Stimulated activated CD4-positive, alpha-beta T cell treated with anti-CD3 and anti-CD28 coated beads, TNF-alpha, amount 100 ng/mL, for 4 hours (primary cell): ENCODE measurements around the gene ERCC1.
"Not testable (repeated sequence)": the region's sequence is repeated elsewhere in the genome, so short reads cannot be mapped to it uniquely, and the experiment has no call there.

Source experiments
- DNase-seq, 3 experiments: peaks; one replicate each; pipeline ENCODE4 v3.0.0-alpha.2; 2020; ENCODE audit warnings: low read depth in 3 of 3

The ERCC1 gene

GRCh38 chr19:45455707-45456499 is 32.2 kb upstream of the ERCC1 start:
- DNase-seq = no peak

GRCh38 chr19:45451850-45452387 is 28.2 kb upstream of the ERCC1 start:
- no peak for DNase-seq

GRCh38 chr19:45451131-45451849 is 27.6 kb upstream of the ERCC1 start:
- no peak for DNase-seq

- DNase-seq = no peak
Observed at GRCh38 chr19:45450012-45450333, 26.3 kb upstream of the ERCC1 start.

- no peak for DNase-seq
Observed at GRCh38 chr19:45448887-45449299, 25.2 kb upstream of the ERCC1 start.

- no peak for DNase-seq
Observed at GRCh38 chr19:45448425-45448756, 24.7 kb upstream of the ERCC1 start.

GRCh38 chr19:45446944-45447343 is 23.2 kb upstream of the ERCC1 start:
- no peak for DNase-seq

GRCh38 chr19:45446295-45446694 is 22.6 kb upstream of the ERCC1 start:
- DNase-seq = no peak

GRCh38 chr19:45445139-45445538 is 21.4 kb upstream of the ERCC1 start:
- DNase-seq = no peak

- DNase-seq = peak in 2 of 3 experiments; percentile 56 to 60
Observed at GRCh38 chr19:45444318-45445041, 20.8 kb upstream of the ERCC1 start.

- DNase-seq = peak in 1 of 3 experiments; percentile 28
Observed at GRCh38 chr19:45443462-45444317, 20.0 kb upstream of the ERCC1 start.

- DNase-seq = no peak
Observed at GRCh38 chr19:45442778-45443461, 19.2 kb upstream of the ERCC1 start.

GRCh38 chr19:45442408-45442777 is 18.7 kb upstream of the ERCC1 start:
- DNase-seq = no peak

GRCh38 chr19:45440873-45441654 is 17.3 kb upstream of the ERCC1 start:
- no peak for DNase-seq

GRCh38 chr19:45440259-45440638 is 16.5 kb upstream of the ERCC1 start:
- DNase-seq = no peak

GRCh38 chr19:45439569-45440258 is 16.0 kb upstream of the ERCC1 start:
- DNase-seq = peak; percentile 67 to 73 (median 73)

- no peak for DNase-seq
Observed at GRCh38 chr19:45439190-45439568, 15.5 kb upstream of the ERCC1 start.

- DNase-seq = no peak
Observed at GRCh38 chr19:45437328-45437727, 13.6 kb upstream of the ERCC1 start.

- DNase-seq = not testable (repeated sequence)
Observed at GRCh38 chr19:45432543-45432942, 8.8 kb upstream of the ERCC1 start.

- DNase-seq = not testable (repeated sequence)
Observed at GRCh38 chr19:45431008-45431407, 7.3 kb upstream of the ERCC1 start.
